Measurements from ENCODE around the gene AKAP6. TPM values are rescaled to one million over a fixed set of nuclear protein-coding genes. Genes with fewer than 3 reads are reported as not detected.
A peak's percentile ranks its signal among the peaks of the same experiment; 100 is the strongest.

Gene AKAP6
- total RNA-seq, 3 donors from 2014 or later: 1.1 to 9.1 (median 4.6) TPM

DNA sequence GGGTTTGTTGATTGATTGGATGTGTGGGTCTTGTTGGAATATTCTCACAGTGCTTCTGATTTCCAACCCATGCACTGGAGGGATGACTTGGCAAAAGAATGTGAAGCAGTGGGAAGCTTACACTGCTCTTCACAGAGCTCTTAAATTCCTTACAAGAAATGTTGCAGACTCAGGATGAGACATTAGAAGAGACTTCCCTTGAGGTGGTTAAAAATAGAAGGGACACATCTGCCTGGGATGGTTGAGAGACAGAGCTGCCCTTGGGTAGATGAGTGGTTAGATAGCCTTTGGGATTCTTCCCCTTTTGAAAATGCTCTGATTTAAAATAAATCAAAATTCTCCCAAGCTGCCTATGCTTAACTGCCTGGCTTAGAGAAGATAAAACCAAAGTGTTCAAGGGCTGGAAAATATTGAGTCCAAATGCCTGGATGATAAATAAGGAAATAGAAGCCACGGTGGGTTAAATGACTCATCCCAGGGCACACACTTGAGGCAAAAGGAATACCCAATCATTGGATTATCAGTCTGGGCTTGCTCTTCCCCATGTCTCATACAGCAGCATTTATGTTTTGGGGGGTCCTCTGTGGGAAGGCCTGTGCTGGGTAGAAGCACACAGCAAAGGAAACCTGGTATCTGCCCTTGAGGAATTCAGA lies 264.3 kb downstream of the AKAP6 start:
- Histone ChIP-seq H3K4me1 (no peaks in the 10 kb centered on the region), H3K4me3 (no peak overlapping the region), H3K27ac (peak overlapping the region in 1 of 2 donors; percentile 12), H3K36me3 (no peaks in the 10 kb centered on the region), H3K9me3 (peaks cover 0 to 1% of the 10 kb centered on the region in 2 donors), H3K27me3 (no peaks in the 10 kb centered on the region)
- intact Hi-C loops (cut with DNase I; ENCODE audit: low total_unique reads): loop anchor here (10.0 kb wide), 1 partner anchor 911 kb away; no protein-coding TSS in a partner anchor
- TF ChIP-seq POLR2AphosphoS5 (IDR thresholded peaks at IDR 0.05) (no peak), CTCF (IDR thresholded peaks at IDR 0.05) (no peak), POLR2A (IDR thresholded peaks at IDR 0.05) (no peak)
- no peak for DNase-seq (ENCODE audit: low spot score in 2 of 2)

- Histone ChIP-seq H3K27me3 (no peaks in the 10 kb centered on the region), H3K9me3 (no peaks in the 10 kb centered on the region), H3K4me1 (no peaks in the 10 kb centered on the region), H3K27ac (peak overlapping the region in 1 of 2 donors; percentile 34), H3K4me3 (no peak overlapping the region), H3K36me3 (no peaks in the 10 kb centered on the region)
- TF ChIP-seq CTCF (IDR thresholded peaks at IDR 0.05) (no peak), POLR2A (IDR thresholded peaks at IDR 0.05) (no peak), POLR2AphosphoS5 (IDR thresholded peaks at IDR 0.05) (no peak)
- intact Hi-C loops (cut with DNase I; ENCODE audit: low total_unique reads): loop anchor here (10.0 kb wide), 1 partner anchor 910 kb away; no protein-coding TSS in a partner anchor
- DNase-seq (ENCODE audit: low spot score in 2 of 2): no peak
Observed at GRCh38 chr14:32594766-32595165, 265.7 kb downstream of the AKAP6 start.

DNA sequence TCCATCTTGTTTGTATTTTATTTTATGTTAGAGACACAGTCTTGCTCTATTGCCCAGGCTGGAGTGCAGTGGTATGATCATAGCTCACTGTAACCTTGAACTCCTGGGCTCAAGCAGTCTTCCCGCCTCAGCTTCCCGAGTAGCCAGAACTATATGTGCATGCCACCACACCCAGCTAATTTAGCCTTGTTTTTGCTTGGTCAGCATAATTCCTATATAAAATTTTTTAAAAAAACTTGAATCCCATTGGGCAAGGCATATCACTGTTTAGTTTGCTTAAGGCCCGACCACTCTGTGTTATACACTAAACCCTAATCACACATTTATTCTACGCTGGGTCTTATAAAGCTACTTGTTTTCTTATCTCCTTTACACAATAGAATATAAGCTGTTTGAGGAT lies 266.4 kb downstream of the AKAP6 start:
- DNase-seq (ENCODE audit: low spot score in 2 of 2): no peak
- Histone ChIP-seq H3K27ac (no peak overlapping the region), H3K27me3 (no peaks in the 10 kb centered on the region), H3K36me3 (no peaks in the 10 kb centered on the region), H3K4me1 (no peaks in the 10 kb centered on the region), H3K9me3 (no peaks in the 10 kb centered on the region), H3K4me3 (no peak overlapping the region)
- intact Hi-C loops (cut with DNase I; ENCODE audit: low total_unique reads): loop anchor here (10.0 kb wide), 1 partner anchor 909 kb away; no protein-coding TSS in a partner anchor
- TF ChIP-seq POLR2A (IDR thresholded peaks at IDR 0.05) (no peak), CTCF (IDR thresholded peaks at IDR 0.05) (no peak), POLR2AphosphoS5 (IDR thresholded peaks at IDR 0.05) (no peak)

DNA sequence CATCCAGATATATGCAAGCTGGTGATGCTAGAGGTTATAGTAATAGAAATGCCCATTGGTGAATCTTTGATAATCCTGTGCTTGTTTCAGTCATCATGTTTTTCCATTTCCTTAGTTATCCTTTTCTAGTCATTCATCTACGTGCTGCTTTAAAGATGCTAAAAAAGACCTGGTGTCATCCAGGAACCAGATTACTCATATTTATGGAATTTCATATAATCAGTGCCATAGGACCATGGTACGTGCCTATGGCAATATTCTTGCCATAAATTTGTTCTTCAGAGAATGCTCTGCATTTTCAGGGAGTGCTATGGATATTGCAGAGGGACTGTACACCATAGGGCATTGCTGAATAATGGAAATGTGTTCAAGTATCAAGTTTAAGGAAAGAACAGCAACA lies 267.3 kb downstream of the AKAP6 start:
- no peaks in the 10 kb centered on the region for H3K9me3 ChIP-seq
- intact Hi-C loops (cut with DNase I; ENCODE audit: low total_unique reads): loop anchor here (10.0 kb wide), 1 partner anchor 908 kb away; no protein-coding TSS in a partner anchor
- no peak for DNase-seq (ENCODE audit: low spot score in 2 of 2)
- H3K4me3 ChIP-seq: no peak overlapping the region
- H3K36me3 ChIP-seq: no peaks in the 10 kb centered on the region
- TF ChIP-seq CTCF (IDR thresholded peaks at IDR 0.05): no peak
- TF ChIP-seq POLR2AphosphoS5 (IDR thresholded peaks at IDR 0.05): no peak
- TF ChIP-seq POLR2A (IDR thresholded peaks at IDR 0.05): no peak
- H3K4me1 ChIP-seq: no peaks in the 10 kb centered on the region
- H3K27me3 ChIP-seq: no peaks in the 10 kb centered on the region
- no peak overlapping the region for H3K27ac ChIP-seq

DNA sequence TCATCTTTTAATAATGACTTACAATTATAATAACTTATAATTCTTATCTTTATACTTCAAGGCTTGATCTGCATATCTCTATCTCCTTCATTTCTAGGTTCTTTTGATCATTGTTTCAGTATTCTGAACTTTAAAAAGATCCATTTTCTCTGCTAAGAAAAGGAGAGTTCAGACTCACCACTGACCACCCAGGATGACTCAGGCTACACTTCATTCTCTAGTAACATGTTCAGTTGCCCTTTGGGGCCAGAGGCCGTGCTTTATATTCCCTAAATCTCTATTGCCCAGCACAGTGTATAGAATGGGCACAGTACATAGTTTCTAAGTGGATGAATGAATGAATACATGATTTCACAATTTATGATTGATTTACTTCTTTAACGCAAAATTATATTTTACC lies 268.7 kb downstream of the AKAP6 start:
- intact Hi-C loops (cut with DNase I; ENCODE audit: low total_unique reads): loop anchor here (10.0 kb wide), 1 partner anchor 907 kb away; no protein-coding TSS in a partner anchor
- Histone ChIP-seq H3K27me3 (no peaks in the 10 kb centered on the region), H3K4me3 (no peak overlapping the region), H3K9me3 (no peaks in the 10 kb centered on the region), H3K4me1 (no peaks in the 10 kb centered on the region), H3K36me3 (no peaks in the 10 kb centered on the region), H3K27ac (no peak overlapping the region)
- no peak for DNase-seq (ENCODE audit: low spot score in 2 of 2)
- TF ChIP-seq POLR2A (IDR thresholded peaks at IDR 0.05): no peak
- no peak for TF ChIP-seq POLR2AphosphoS5 (IDR thresholded peaks at IDR 0.05)
- TF ChIP-seq CTCF (IDR thresholded peaks at IDR 0.05): no peak
